CD14-positive monocyte (primary cell): Measurements from ENCODE around the gene TMEM164. TPM values are rescaled to one million over a fixed set of nuclear protein-coding genes. Genes with fewer than 3 reads are reported as not detected.
A peak's percentile ranks its signal among the peaks of the same experiment; 100 is the strongest.

Experiments
- DNase-seq, 3 donors: peaks; one replicate each; pipeline ENCODE4 v3.0.0-alpha.2; 2011 to 2022
- H2AFZ ChIP-seq: 2 replicates; pipeline ENCODE4 v1.6.0; 2012; ENCODE audit warnings: mild to moderate bottlenecking, low read depth, low read length, inconsistent platforms; ENCODE audit not compliant: insufficient read depth, poor library complexity, severe bottlenecking
- H3K27ac ChIP-seq, 2 donors: 1 replicate in 1 of 2; 2 replicates in 1 of 2; pipeline ENCODE4 v1.5.1; 2012 to 2013; ENCODE audit warnings: low read length in 2 of 2, control low read depth in 1 of 2, inconsistent platforms in 1 of 2, low read depth in 1 of 2, mild to moderate bottlenecking in 1 of 2
- H3K27me3 ChIP-seq, 2 donors: one replicate each; pipeline versions ENCODE4 v1.6.0 to v1.6.1; 2011 to 2013; ENCODE audit warnings: low read length in 2 of 2; ENCODE audit not compliant: control insufficient read depth in 2 of 2, insufficient read depth in 2 of 2
- H3K36me3 ChIP-seq, 2 donors: replicated peaks in 1 of 2; 1 replicate in 1 of 2; 2 replicates in 1 of 2; pipeline versions ENCODE4 v1.5.1 to v1.6.1; 2012 to 2013; ENCODE audit warnings: low read length in 2 of 2, control low read depth in 1 of 2, inconsistent platforms in 1 of 2, mild to moderate bottlenecking in 1 of 2; ENCODE audit not compliant: insufficient read depth in 2 of 2, control insufficient read depth in 1 of 2
- H3K4me1 ChIP-seq, 2 donors: 1 replicate in 1 of 2; 2 replicates in 1 of 2; pipeline versions ENCODE4 v1.5.1 to v1.6.1; 2012 to 2013; ENCODE audit warnings: low read length in 2 of 2, control low read depth in 1 of 2, inconsistent platforms in 1 of 2, mild to moderate bottlenecking in 1 of 2, moderate library complexity in 1 of 2; ENCODE audit not compliant: insufficient read depth in 2 of 2, control insufficient read depth in 1 of 2
- H3K4me2 ChIP-seq: replicated peaks from 2 replicates; pipeline ENCODE3; 2012; ENCODE audit warnings: low read length, moderate library complexity, mild to moderate bottlenecking; ENCODE audit not compliant: poor library complexity, severe bottlenecking; ENCODE audit errors: extremely low read depth
- H3K4me3 ChIP-seq, 3 experiments: fragments of 200-600 bp in 1 of 3; sonication (generic) in 1 of 3; replicated peaks in 1 of 3; 1 replicate in 2 of 3; 2 replicates in 1 of 3; pipeline ENCODE4 v1.5.1; 2011 to 2013; ENCODE audit warnings: low read length in 3 of 3, mild to moderate bottlenecking in 3 of 3, control low read depth in 2 of 3, low read depth in 2 of 3, inconsistent platforms in 1 of 3, moderate library complexity in 1 of 3
- H3K79me2 ChIP-seq: 2 replicates; pipeline ENCODE4 v1.6.0; 2012; ENCODE audit warnings: mild to moderate bottlenecking, control low read depth, inconsistent platforms, low read length, moderate library complexity; ENCODE audit not compliant: insufficient read depth
- H3K9ac ChIP-seq: 2 replicates; pipeline ENCODE4 v1.6.0; 2017; ENCODE audit warnings: low read length, mild to moderate bottlenecking; ENCODE audit not compliant: insufficient read depth, poor library complexity, severe bottlenecking
- H3K9me3 ChIP-seq, 2 donors: replicated peaks in 1 of 2; 1 replicate in 1 of 2; 2 replicates in 1 of 2; pipeline versions ENCODE4 v1.5.1 to v1.6.1; 2012 to 2013; ENCODE audit warnings: low read length in 2 of 2, control low read depth in 1 of 2; ENCODE audit not compliant: control insufficient read depth in 1 of 2, insufficient read depth in 1 of 2
- H4K20me1 ChIP-seq: 2 replicates; pipeline ENCODE4 v1.6.0; 2012; ENCODE audit warnings: mild to moderate bottlenecking, low read length, control low read depth, moderate library complexity; ENCODE audit not compliant: insufficient read depth
- H3K27ac Mint-ChIP-seq, 7 donors: one replicate each; pipeline ENCODE4 v1.8.0; 2020; ENCODE audit warnings: mild to moderate bottlenecking in 7 of 7, mixed read lengths in 7 of 7, moderate library complexity in 6 of 7, inconsistent platforms in 2 of 7
- H3K27me3 Mint-ChIP-seq, 3 donors: one replicate each; pipeline ENCODE4 v1.8.0; 2021 to 2022; ENCODE audit warnings: low read depth in 3 of 3, mild to moderate bottlenecking in 3 of 3, mixed read lengths in 3 of 3, moderate library complexity in 3 of 3, inconsistent platforms in 1 of 3
- H3K36me3 Mint-ChIP-seq, 2 donors: one replicate each; pipeline ENCODE4 v1.8.0; 2020; ENCODE audit warnings: mixed read lengths in 2 of 2, inconsistent platforms in 1 of 2, mild to moderate bottlenecking in 1 of 2
- H3K4me1 Mint-ChIP-seq: one replicate; pipeline ENCODE4 v1.8.0; 2020; ENCODE audit warnings: mild to moderate bottlenecking, mixed read lengths
- H3K4me3 Mint-ChIP-seq, 2 donors: one replicate each; pipeline ENCODE4 v1.8.0; 2020; ENCODE audit warnings: mild to moderate bottlenecking in 2 of 2, mixed read lengths in 2 of 2, moderate library complexity in 1 of 2
- H3K9me3 Mint-ChIP-seq, 7 donors: one replicate each; pipeline ENCODE4 v1.8.0; 2020 to 2022; ENCODE audit warnings: mixed read lengths in 7 of 7, mild to moderate bottlenecking in 6 of 7, moderate library complexity in 6 of 7, inconsistent platforms in 2 of 7
- CTCF ChIP-seq: fragments of 200-600 bp; IDR thresholded peaks from one replicate; pipeline ENCODE4 v1.8.0; 2022; ENCODE audit warnings: antibody characterized with exemption, mild to moderate bottlenecking
- WGBS: methylation state at CpG from one replicate; pipeline ENCODE4 v1.1.5; 2013; ENCODE audit warnings: missing lambda C conversion rate; ENCODE audit not compliant: insufficient coverage; 5-methylcytosine and 5-hydroxymethylcytosine counted together
- intact Hi-C, 2 donors: fragments of 100-400 bp; cut with micrococcal nuclease; formaldehyde crosslinking; loops; one replicate each; pipeline versions ENCODE4 v1.15.0 to v1.15.1; 2023
- polyA plus RNA-seq, 3 donors: library from polyadenylated mRNA; depleted of rRNA in 1 of 3; unstranded in 2 of 3; stranded (reverse) in 1 of 3; fragments of 300-500 nt in 2 of 3; fragments of >200 nt in 1 of 3; fragmentation: Illumina TruSeq in 2 of 3; gene quantifications; 1 replicate in 2 of 3; 2 replicates in 1 of 3; pipeline ENCODE4 v1.2.3, GENCODE V29; 2012 to 2021
- small RNA-seq: library from RNA; depleted of rRNA; stranded (forward); fragments of <200 nt; gene quantifications from one replicate; pipeline ENCODE3, GENCODE V24; 2012; ENCODE audit warnings: low read depth; ENCODE audit not compliant: insufficient read length

Gene TMEM164
- polyA plus RNA-seq, 3 donors: 5.3 to 39.5 (median 7.3) TPM

GRCh38 chrX:110224926-110225617 lies 222.2 kb downstream of the TMEM164 start:
- no peak overlapping the region for H3K27ac Mint-ChIP-seq

GRCh38 chrX:110226931-110227330 lies 224.0 kb downstream of the TMEM164 start:
- Mint-ChIP-seq H3K27ac (no peak overlapping the region), H3K4me3 (no peak overlapping the region), H3K36me3 (peaks cover 2 to 4% of the 10 kb centered on the region in 2 donors), H3K9me3 (peaks cover 0 to 12% (median 2%) of the 10 kb centered on the region in 7 donors), H3K27me3 (no peaks in the 10 kb centered on the region), H3K4me1 (peaks cover 3% of the 10 kb centered on the region)
- no CpG with 5 or more reads among the region's 2 CpGs for WGBS
- intact Hi-C loops: no loop called here
- no peak for DNase-seq
- no peak for TF ChIP-seq CTCF
- Histone ChIP-seq H3K4me1 (no peaks in the 10 kb centered on the region), H3K27ac (no peak overlapping the region), H2AFZ (no peak overlapping the region), H3K27me3 (no peaks in the 10 kb centered on the region), H3K79me2 (no peaks in the 10 kb centered on the region), H3K36me3 (no peaks in the 10 kb centered on the region), H3K4me3 (no peak overlapping the region), H4K20me1 (no peaks in the 10 kb centered on the region), H3K9ac (no peak overlapping the region), H3K4me2 (no peak overlapping the region), H3K9me3 (no peaks in the 10 kb centered on the region)

More at GRCh38 chrX:110224926-110225617, 222.2 kb downstream of the TMEM164 start:
- Histone ChIP-seq H3K9ac (no peak overlapping the region), H4K20me1 (no peaks in the 10 kb centered on the region), H3K27me3 (no peaks in the 10 kb centered on the region), H3K4me2 (no peak overlapping the region), H3K79me2 (no peaks in the 10 kb centered on the region), H3K9me3 (no peaks in the 10 kb centered on the region), H3K4me1 (no peaks in the 10 kb centered on the region), H3K27ac (no peak overlapping the region), H3K4me3 (no peak overlapping the region), H3K36me3 (no peaks in the 10 kb centered on the region), H2AFZ (no peak overlapping the region)
- peaks cover 0 to 6% (median 0%) of the 10 kb centered on the region in 7 donors for H3K9me3 Mint-ChIP-seq
- TF ChIP-seq CTCF: no peak
- no CpG with 5 or more reads among the region's 3 CpGs for WGBS
- intact Hi-C loops: no loop called here
- H3K36me3 Mint-ChIP-seq: no peaks in the 10 kb centered on the region
- no peaks in the 10 kb centered on the region for H3K27me3 Mint-ChIP-seq
- no peak for DNase-seq
- H3K4me3 Mint-ChIP-seq: no peak overlapping the region
- H3K4me1 Mint-ChIP-seq: peaks cover 4% of the 10 kb centered on the region

Small RNAs within 50 kb of the gene (small RNA-seq; reads per million reads assigned to genes)
- gene MIR3978 (not detected), gene MIR652 (1,149 reads per million, percentile 99 among the genes with 10 or more reads in this experiment), gene SNORD96B (3.3 reads per million, percentile 29 among the genes with 10 or more reads in this experiment)
